IMR-90 (cell line): ENCODE results near the gene CASP14.

Experiments
- CHD1 ChIP-seq: IDR thresholded peaks from 2 replicates; pipeline ENCODE4 v1.6.1; 2012; ENCODE audit warnings: low read depth, low read length, improper control_type of control experiment
- CTCF ChIP-seq: conservative IDR thresholded peaks from 2 replicates; pipeline ENCODE4 v1.5.1; 2012; ENCODE audit warnings: mild to moderate bottlenecking, low read depth, low read length, improper control_type of control experiment
- ELK1 ChIP-seq: fragments of 150-350 bp; IDR thresholded peaks from 2 replicates; pipeline ENCODE4 v1.6.1; 2016; ENCODE audit warnings: low read depth, mild to moderate bottlenecking, low read length, moderate library complexity, borderline replicate concordance
- POLR2A ChIP-seq: IDR thresholded peaks from 2 replicates; pipeline ENCODE4 v1.6.1; 2012; ENCODE audit warnings: mild to moderate bottlenecking, low read depth, low read length
- SMC3 ChIP-seq: fragments of 150-350 bp; IDR thresholded peaks from 2 replicates; pipeline ENCODE4 v1.6.1; 2016; ENCODE audit warnings: low read depth, mild to moderate bottlenecking, antibody characterized with exemption, low read length, moderate library complexity
- TF ChIP-seq, protein P1 (sequence below): fragments of 150-350 bp; IDR thresholded peaks from 2 replicates; pipeline ENCODE4 v1.6.1; 2017; ENCODE audit warnings: mild to moderate bottlenecking, antibody characterized with exemption, low read length, low read depth

GRCh38 chr19:15021286-15022007, 27.8 kb upstream of the CASP14 start:
- TF ChIP-seq CTCF, result no peak
- TF ChIP-seq ELK1, result no peak
- no peak for TF ChIP-seq SMC3
- TF ChIP-seq CHD1, result no peak
- no peak for TF ChIP-seq POLR2A
- TF ChIP-seq, protein P1, sequence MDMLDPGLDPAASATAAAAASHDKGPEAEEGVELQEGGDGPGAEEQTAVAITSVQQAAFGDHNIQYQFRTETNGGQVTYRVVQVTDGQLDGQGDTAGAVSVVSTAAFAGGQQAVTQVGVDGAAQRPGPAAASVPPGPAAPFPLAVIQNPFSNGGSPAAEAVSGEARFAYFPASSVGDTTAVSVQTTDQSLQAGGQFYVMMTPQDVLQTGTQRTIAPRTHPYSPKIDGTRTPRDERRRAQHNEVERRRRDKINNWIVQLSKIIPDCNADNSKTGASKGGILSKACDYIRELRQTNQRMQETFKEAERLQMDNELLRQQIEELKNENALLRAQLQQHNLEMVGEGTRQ, result no peak
